ENCODE results near the gene GADD45B.
"Not testable (repeated sequence)": the region's sequence is repeated elsewhere in the genome, so short reads cannot be mapped to it uniquely, and the experiment has no call there.

Gene GADD45B

DNA sequence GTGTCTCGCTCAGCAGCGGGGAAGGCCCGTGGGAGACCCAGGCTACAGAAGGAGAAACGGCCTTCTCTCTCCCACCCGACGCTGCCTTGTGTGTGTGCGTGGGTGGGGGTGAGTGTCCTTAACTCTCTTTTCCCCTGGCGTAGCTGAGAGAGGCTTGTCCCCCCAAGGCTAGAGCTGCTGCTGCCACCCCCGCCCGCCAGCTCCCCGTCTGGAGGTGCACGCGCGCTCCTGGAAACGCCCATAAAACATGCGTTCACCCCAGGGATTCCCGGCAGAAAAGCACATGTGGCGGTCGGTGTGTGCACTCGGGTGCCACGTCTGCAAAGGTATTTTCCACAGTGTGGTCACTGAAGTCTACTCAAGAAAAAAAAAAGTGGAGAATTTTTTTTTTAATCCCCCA is 36.1 kb downstream of the GADD45B start:
- TF ChIP-seq, protein P1, sequence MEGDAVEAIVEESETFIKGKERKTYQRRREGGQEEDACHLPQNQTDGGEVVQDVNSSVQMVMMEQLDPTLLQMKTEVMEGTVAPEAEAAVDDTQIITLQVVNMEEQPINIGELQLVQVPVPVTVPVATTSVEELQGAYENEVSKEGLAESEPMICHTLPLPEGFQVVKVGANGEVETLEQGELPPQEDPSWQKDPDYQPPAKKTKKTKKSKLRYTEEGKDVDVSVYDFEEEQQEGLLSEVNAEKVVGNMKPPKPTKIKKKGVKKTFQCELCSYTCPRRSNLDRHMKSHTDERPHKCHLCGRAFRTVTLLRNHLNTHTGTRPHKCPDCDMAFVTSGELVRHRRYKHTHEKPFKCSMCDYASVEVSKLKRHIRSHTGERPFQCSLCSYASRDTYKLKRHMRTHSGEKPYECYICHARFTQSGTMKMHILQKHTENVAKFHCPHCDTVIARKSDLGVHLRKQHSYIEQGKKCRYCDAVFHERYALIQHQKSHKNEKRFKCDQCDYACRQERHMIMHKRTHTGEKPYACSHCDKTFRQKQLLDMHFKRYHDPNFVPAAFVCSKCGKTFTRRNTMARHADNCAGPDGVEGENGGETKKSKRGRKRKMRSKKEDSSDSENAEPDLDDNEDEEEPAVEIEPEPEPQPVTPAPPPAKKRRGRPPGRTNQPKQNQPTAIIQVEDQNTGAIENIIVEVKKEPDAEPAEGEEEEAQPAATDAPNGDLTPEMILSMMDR (IDR thresholded peaks at IDR 0.05) = no peak
- H3K9me3 ChIP-seq = no peaks in the 10 kb centered on the region
- H3K4me3 ChIP-seq (ENCODE audit: low read depth in 1 of 2, low read length in 1 of 2) = no peak overlapping the region
- peaks cover 13% of the 10 kb centered on the region for H3K36me3 ChIP-seq
- H3K4me1 ChIP-seq (ENCODE audit: control insufficient read depth in 1 of 2, insufficient read depth in 1 of 2, low read depth in 1 of 2, low read length in 1 of 2) = peaks cover 10 to 11% of the 10 kb centered on the region in 2 experiments
- H3K27ac ChIP-seq = no peak overlapping the region
- H3K27me3 ChIP-seq = no peaks in the 10 kb centered on the region

DNA sequence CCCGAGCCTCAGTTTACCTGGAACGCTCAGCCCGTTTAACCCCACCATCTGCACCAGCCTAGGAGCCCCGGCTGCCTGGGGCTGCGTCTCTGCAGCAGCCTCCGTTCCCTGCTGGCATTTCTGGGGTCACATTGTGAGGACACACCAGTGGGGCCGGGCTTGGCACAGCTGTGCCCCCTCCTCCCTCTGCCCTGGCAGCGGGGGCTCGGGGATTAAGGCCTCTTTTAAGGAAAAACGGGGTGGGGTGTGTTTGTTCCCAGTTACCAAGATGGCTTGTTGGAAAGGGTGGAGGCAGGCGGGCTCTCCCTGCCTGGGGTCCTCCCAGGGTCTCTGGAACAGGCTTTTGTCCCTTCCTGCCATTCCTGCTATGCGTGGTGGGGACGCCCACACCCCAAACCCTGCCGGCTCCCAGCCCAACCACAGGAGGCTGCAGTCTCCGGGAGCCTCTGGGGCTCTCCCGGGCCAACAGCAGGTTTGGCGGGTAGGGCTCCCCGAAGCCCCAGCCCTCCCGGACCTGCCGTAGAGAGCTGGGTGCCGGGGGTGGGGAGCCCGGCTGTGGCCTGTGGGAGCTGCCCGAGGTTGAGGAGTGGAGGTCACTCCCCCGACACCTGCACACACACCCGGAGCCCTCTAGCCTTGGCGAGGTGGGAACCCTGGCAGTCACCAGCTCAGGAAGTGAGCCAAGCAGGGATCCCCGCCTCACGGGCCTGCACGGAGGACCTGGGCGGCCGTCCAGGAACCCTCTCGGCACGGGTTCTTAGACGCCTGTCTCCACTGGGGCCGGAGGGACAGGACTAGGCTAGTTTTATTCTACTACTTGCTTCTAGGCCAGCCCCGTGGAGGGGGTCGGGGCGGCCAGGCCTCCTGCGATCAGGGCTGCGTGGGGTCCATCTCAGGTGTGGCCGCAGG is 36.9 kb downstream of the GADD45B start:
- TF ChIP-seq, protein P1 (IDR thresholded peaks at IDR 0.05) = no peak
- H3K4me3 ChIP-seq (ENCODE audit: low read depth in 1 of 2, low read length in 1 of 2) = no peak overlapping the region
- no peaks in the 10 kb centered on the region for H3K27me3 ChIP-seq
- H3K4me1 ChIP-seq (ENCODE audit: control insufficient read depth in 1 of 2, insufficient read depth in 1 of 2, low read depth in 1 of 2, low read length in 1 of 2) = peaks cover 2 to 4% of the 10 kb centered on the region in 2 experiments
- no peak overlapping the region for H3K27ac ChIP-seq
- H3K36me3 ChIP-seq = peaks cover 13% of the 10 kb centered on the region
- no peaks in the 10 kb centered on the region for H3K9me3 ChIP-seq

DNA sequence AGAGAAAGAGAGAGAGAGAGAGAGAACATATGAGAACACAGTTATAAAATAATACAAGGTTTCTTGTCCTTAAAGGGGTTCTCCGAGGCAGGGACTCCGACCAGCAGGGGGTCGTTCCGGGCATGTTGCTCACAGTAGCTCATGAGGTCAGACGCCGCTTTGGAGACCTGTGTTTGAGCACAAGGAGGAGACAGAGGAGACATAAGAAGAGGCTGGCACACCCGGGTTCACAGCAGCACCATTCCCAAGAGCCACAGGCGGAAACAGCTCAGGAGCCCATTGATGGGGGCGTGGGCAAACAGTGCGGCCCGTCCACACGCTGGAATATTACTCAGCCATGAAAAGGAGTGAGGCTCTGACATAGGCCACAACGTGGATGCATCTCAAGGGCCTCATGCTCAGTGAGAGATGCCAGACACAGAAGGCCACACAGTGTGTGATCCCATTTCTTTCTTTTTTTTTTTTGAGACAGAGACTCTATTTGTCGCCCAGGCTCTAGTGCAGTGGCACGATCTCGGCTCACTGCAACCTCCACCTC is 39.1 kb downstream of the GADD45B start:
- Histone ChIP-seq H3K4me3 (ENCODE audit: low read depth in 1 of 2, low read length in 1 of 2) (no peak overlapping the region), H3K27me3 (no peaks in the 10 kb centered on the region), H3K36me3 (peaks cover 15% of the 10 kb centered on the region), H3K27ac (no peak overlapping the region), H3K9me3 (no peaks in the 10 kb centered on the region), H3K4me1 (ENCODE audit: control insufficient read depth in 1 of 2, insufficient read depth in 1 of 2, low read depth in 1 of 2, low read length in 1 of 2) (no peaks in the 10 kb centered on the region)
- TF ChIP-seq, protein P1 (IDR thresholded peaks at IDR 0.05) = no peak

DNA sequence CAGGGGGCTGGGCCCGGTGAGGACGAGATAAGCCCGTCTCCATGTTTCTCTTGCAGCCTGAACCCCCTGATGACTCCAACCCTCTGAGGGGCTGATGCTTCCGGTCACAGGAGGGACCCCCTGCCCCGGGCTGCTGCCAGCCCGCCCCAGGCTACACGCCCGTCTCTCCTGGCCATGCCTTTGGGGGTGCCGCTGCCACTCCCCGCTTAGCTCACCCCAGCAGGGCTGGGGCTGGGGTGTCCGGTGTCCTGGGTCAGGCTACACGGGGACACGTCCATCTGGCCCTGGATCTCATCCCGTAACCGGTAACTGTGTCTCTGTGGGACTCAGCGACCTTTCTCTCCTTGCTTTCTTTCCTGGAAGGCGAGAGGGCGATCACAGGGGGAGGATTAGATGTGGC is 40.8 kb downstream of the GADD45B start:
- H3K4me3 ChIP-seq (ENCODE audit: low read depth in 1 of 2, low read length in 1 of 2) = no peak overlapping the region
- no peak overlapping the region for H3K27ac ChIP-seq
- TF ChIP-seq, protein P1 (IDR thresholded peaks at IDR 0.05) = no peak
- H3K27me3 ChIP-seq = no peaks in the 10 kb centered on the region
- H3K9me3 ChIP-seq = no peaks in the 10 kb centered on the region
- no peaks in the 10 kb centered on the region for H3K4me1 ChIP-seq (ENCODE audit: control insufficient read depth in 1 of 2, insufficient read depth in 1 of 2, low read depth in 1 of 2, low read length in 1 of 2)
- H3K36me3 ChIP-seq = peaks cover 21% of the 10 kb centered on the region

DNA sequence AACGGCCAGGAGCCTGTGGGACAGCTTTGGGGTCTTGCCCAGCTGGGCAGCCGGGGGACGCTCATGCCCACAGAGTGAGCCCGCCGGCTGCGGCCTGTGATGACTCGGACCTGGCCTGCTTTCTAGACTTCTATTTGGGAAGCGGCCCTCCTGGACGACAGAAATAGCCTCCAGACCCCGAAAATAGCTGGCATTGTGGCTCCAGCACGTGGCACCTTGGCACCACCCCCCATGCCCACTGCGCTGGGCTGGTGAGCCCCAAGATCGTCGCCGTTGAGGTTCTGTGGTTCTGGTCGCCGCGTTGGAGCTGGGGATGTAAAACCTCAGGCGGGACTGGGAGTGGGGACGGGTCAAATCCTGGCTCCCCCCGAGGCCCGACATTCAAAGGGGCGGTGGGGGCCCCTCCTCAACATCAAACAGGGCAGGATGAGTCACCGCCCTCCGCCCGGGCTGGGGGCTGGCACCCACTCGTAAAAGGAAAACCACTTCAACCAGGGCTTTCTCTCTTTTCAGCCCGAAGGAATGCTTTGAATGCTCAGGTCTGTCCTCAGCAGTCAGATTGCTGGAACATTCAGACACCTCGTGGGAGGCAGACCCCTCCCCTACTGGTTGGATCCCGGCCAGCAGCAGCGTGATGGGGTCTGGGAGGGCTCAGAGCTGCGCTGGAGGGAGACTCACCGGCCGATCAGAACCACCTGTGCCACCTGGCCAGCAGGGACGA is 42.1 kb downstream of the GADD45B start:
- Histone ChIP-seq H3K9me3 (no peaks in the 10 kb centered on the region), H3K4me1 (ENCODE audit: control insufficient read depth in 1 of 2, insufficient read depth in 1 of 2, low read depth in 1 of 2, low read length in 1 of 2) (no peaks in the 10 kb centered on the region), H3K36me3 (peaks cover 17% of the 10 kb centered on the region), H3K27me3 (no peaks in the 10 kb centered on the region), H3K27ac (no peak overlapping the region), H3K4me3 (ENCODE audit: low read depth in 1 of 2, low read length in 1 of 2) (no peak overlapping the region)
- TF ChIP-seq, protein P1 (IDR thresholded peaks at IDR 0.05) = no peak

DNA sequence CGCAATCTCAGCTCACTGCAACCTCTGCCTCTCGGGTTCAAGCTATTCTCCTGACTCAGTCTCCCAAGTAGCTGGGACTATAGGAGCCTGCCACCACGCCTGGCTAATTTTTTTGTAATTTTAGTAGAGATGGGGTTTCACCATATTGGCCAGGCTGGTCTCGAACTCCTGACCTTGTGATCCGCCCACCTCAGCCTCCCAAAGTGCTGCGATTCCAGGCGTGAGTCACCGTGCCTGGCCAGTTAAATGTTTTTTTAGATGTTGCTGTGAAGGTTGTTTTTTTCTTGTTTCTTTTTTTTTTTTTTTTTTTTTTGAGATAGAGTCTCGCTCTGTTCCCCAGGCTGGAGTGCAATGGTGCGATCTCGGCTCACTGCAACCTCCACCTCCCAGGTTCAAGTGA is 42.9 kb downstream of the GADD45B start:
- H3K4me1 ChIP-seq (ENCODE audit: control insufficient read depth in 1 of 2, insufficient read depth in 1 of 2, low read depth in 1 of 2, low read length in 1 of 2); H3K27ac ChIP-seq; H3K27me3 ChIP-seq; H3K9me3 ChIP-seq; H3K4me3 ChIP-seq (ENCODE audit: low read depth in 1 of 2, low read length in 1 of 2): not testable (repeated sequence)
- peaks cover 11% of the 10 kb centered on the region for H3K36me3 ChIP-seq

Measured in neutrophil (primary cell).